ENCODE data around the gene TYRO3.

GRCh38 chr15:41581110-41581509, 22.1 kb downstream of the TYRO3 start:
- TF ChIP-seq PPARA (CRISPR knock-in tag; IDR thresholded peaks at IDR 0.05; ENCODE audit: borderline replicate concordance) (no peak), SNAI2 (CRISPR knock-in tag; IDR thresholded peaks at IDR 0.05) (no peak), ESRRG (CRISPR knock-in tag; IDR thresholded peaks at IDR 0.05) (no peak), ZFP30 (CRISPR knock-in tag; IDR thresholded peaks at IDR 0.05) (no peak), TCF4 (CRISPR knock-in tag; IDR thresholded peaks at IDR 0.05; ENCODE audit: borderline replicate concordance) (no peak)
- TF ChIP-seq, protein P1, sequence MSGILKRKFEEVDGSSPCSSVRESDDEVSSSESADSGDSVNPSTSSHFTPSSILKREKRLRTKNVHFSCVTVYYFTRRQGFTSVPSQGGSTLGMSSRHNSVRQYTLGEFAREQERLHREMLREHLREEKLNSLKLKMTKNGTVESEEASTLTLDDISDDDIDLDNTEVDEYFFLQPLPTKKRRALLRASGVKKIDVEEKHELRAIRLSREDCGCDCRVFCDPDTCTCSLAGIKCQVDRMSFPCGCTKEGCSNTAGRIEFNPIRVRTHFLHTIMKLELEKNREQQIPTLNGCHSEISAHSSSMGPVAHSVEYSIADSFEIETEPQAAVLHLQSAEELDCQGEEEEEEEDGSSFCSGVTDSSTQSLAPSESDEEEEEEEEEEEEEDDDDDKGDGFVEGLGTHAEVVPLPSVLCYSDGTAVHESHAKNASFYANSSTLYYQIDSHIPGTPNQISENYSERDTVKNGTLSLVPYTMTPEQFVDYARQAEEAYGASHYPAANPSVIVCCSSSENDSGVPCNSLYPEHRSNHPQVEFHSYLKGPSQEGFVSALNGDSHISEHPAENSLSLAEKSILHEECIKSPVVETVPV (CRISPR knock-in tag; IDR thresholded peaks at IDR 0.05), result no peak
- TF ChIP-seq, protein P2, sequence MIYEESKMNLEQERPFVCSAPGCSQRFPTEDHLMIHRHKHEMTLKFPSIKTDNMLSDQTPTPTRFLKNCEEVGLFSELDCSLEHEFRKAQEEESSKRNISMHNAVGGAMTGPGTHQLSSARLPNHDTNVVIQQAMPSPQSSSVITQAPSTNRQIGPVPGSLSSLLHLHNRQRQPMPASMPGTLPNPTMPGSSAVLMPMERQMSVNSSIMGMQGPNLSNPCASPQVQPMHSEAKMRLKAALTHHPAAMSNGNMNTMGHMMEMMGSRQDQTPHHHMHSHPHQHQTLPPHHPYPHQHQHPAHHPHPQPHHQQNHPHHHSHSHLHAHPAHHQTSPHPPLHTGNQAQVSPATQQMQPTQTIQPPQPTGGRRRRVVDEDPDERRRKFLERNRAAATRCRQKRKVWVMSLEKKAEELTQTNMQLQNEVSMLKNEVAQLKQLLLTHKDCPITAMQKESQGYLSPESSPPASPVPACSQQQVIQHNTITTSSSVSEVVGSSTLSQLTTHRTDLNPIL (CRISPR knock-in tag; IDR thresholded peaks at IDR 0.05; ENCODE audit: low read depth), result no peak

Data from SK-N-SH treated with all-trans-retinoic acid at 6 μM for 48 hours (cell line).